Activated naive CD4-positive, alpha-beta T cell treated with anti-CD3 and anti-CD28 coated beads, Interleukin-2, amount 50 U/mL, for 72 hours (primary cell): ENCODE data around the gene AWAT1. TPM values are rescaled to one million over a fixed set of nuclear protein-coding genes. Genes with fewer than 3 reads are reported as not detected.
A peak's percentile ranks its signal among the peaks of the same experiment; 100 is the strongest.
"Not testable (repeated sequence)": the region's sequence is repeated elsewhere in the genome, so short reads cannot be mapped to it uniquely, and the experiment has no call there.

ENCODE experiments used
- ATAC-seq, 2 donors: fragments of 150-1000 bp; cut with Tn5 transposase; 2 replicates each; pipeline ENCODE4 v1.10.0; 2021; ENCODE audit warnings: mild to moderate bottlenecking in 2 of 2, moderate library complexity in 2 of 2
- DNase-seq, 2 donors: peaks; one replicate each; pipeline ENCODE4 v3.0.0; 2021 to 2022; ENCODE audit warnings: low spot score in 2 of 2
- H3K27ac Mint-ChIP-seq, 2 donors: one replicate each; pipeline ENCODE4 v1.8.0; 2022; ENCODE audit warnings: mild to moderate bottlenecking in 2 of 2, mixed read lengths in 2 of 2
- H3K36me3 Mint-ChIP-seq, 2 donors: one replicate each; pipeline ENCODE4 v1.8.0; 2022; ENCODE audit warnings: mixed read lengths in 2 of 2
- H3K9me3 Mint-ChIP-seq, 2 donors: one replicate each; pipeline ENCODE4 v1.8.0; 2022; ENCODE audit warnings: mixed read lengths in 2 of 2
- total RNA-seq, 2 donors: library from RNA; stranded (reverse); gene quantifications; one replicate each; pipeline ENCODE4 v1.2.3, GENCODE V29; 2022

AWAT1 gene
- total RNA-seq, 2 donors from 2014 or later, result 0.27 TPM; not detected in 1

- peak; percentile 32 to 56 for ATAC-seq
- no peak for DNase-seq
- peak overlapping the region; percentile 89 to 96 for H3K27ac Mint-ChIP-seq
- peaks cover 6 to 13% of the 10 kb centered on the region in 2 donors for H3K9me3 Mint-ChIP-seq
- H3K36me3 Mint-ChIP-seq, result peaks cover 13 to 22% of the 10 kb centered on the region in 2 donors
These were observed 19.6 kb downstream of the AWAT1 start for GRCh38 chrX:70254063-70254400.

- Mint-ChIP-seq H3K27ac (peak overlapping the region in 1 of 2 donors; percentile 89), H3K9me3 (peaks cover 6 to 13% of the 10 kb centered on the region in 2 donors)
- ATAC-seq, result no peak
These were observed 20.5 kb downstream of the AWAT1 start for GRCh38 chrX:70254909-70255308.

GRCh38 chrX:70255452-70255851 is 21.0 kb downstream of the AWAT1 start:
- H3K36me3 Mint-ChIP-seq, result peaks cover 13 to 24% of the 10 kb centered on the region in 2 donors
- H3K9me3 Mint-ChIP-seq, result peaks cover 6 to 13% of the 10 kb centered on the region in 2 donors
- ATAC-seq (no peak), DNase-seq (no peak)
- no peak overlapping the region for H3K27ac Mint-ChIP-seq

More at GRCh38 chrX:70254909-70255308, 20.5 kb downstream of the AWAT1 start:
- peaks cover 13 to 24% of the 10 kb centered on the region in 2 donors for H3K36me3 Mint-ChIP-seq
- no peak for DNase-seq

GRCh38 chrX:70257423-70258288 is 23.2 kb downstream of the AWAT1 start:
- DNase-seq (no peak), ATAC-seq (no peak)
- peaks cover 13 to 24% of the 10 kb centered on the region in 2 donors for H3K36me3 Mint-ChIP-seq
- H3K9me3 Mint-ChIP-seq, result peaks cover 6 to 12% of the 10 kb centered on the region in 2 donors
- H3K27ac Mint-ChIP-seq, result no peak overlapping the region

- no peak for DNase-seq
- ATAC-seq, result no peak
- Mint-ChIP-seq H3K9me3 (no peaks in the 10 kb centered on the region), H3K36me3 (peaks cover under 1 to 7% of the 10 kb centered on the region in 2 donors), H3K27ac (peak within 1 kb of the TSS in 1 of 2 donors; percentile 68)
These were observed 25.6 kb downstream of the AWAT1 start, which contains the start of gene P2RY4 for GRCh38 chrX:70260104-70260503. P2RY4 (minus strand) TSS chrX:70260204; CDS start chrX:70259624, 580 bp downstream.

GRCh38 chrX:70262952-70263567 is 28.6 kb downstream of the AWAT1 start:
- Mint-ChIP-seq H3K9me3 (no peaks in the 10 kb centered on the region), H3K27ac (no peak overlapping the region), H3K36me3 (peaks cover 0 to 7% of the 10 kb centered on the region in 2 donors)
- peak in 1 of 2 donors; percentile 42 for DNase-seq
- peak; percentile 72 to 79 for ATAC-seq

- ATAC-seq (no peak), DNase-seq (no peak)
- no peak overlapping the region for H3K27ac Mint-ChIP-seq
- no peaks in the 10 kb centered on the region for H3K9me3 Mint-ChIP-seq
- H3K36me3 Mint-ChIP-seq, result no peaks in the 10 kb centered on the region
These were observed 30.3 kb downstream of the AWAT1 start for GRCh38 chrX:70264784-70265183.

- no peak for ATAC-seq
- H3K9me3 Mint-ChIP-seq, result no peaks in the 10 kb centered on the region
These were observed 33.6 kb downstream of the AWAT1 start, which contains the start of gene ARR3 for GRCh38 chrX:70268034-70268433. ARR3 (plus strand) TSS chrX:70268334; CDS start chrX:70269386, 1,052 bp downstream.

GRCh38 chrX:70274029-70274428 is 39.6 kb downstream of the AWAT1 start:
- not testable (repeated sequence) for H3K9me3 Mint-ChIP-seq, DNase-seq, H3K27ac Mint-ChIP-seq, ATAC-seq, H3K36me3 Mint-ChIP-seq

More at GRCh38 chrX:70268034-70268433, 33.6 kb downstream of the AWAT1 start, which contains the start of gene ARR3:
- DNase-seq, result no peak
- Mint-ChIP-seq H3K27ac (no peak within 1 kb of the TSS), H3K36me3 (no peaks in the 10 kb centered on the region)

GRCh38 chrX:70279081-70279480 is 44.6 kb downstream of the AWAT1 start:
- no peaks in the 10 kb centered on the region for H3K36me3 Mint-ChIP-seq
- ATAC-seq (no peak), DNase-seq (no peak)
- no peak overlapping the region for H3K27ac Mint-ChIP-seq
- H3K9me3 Mint-ChIP-seq, result no peaks in the 10 kb centered on the region

- no peak for DNase-seq
- Mint-ChIP-seq H3K9me3 (no peaks in the 10 kb centered on the region), H3K27ac (no peak overlapping the region), H3K36me3 (no peaks in the 10 kb centered on the region)
- ATAC-seq, result no peak
These were observed 46.1 kb downstream of the AWAT1 start for GRCh38 chrX:70280573-70280972.

- no peaks in the 10 kb centered on the region for H3K9me3 Mint-ChIP-seq
These were observed 47.5 kb downstream of the AWAT1 start, which contains the start of gene RAB41 for GRCh38 chrX:70281951-70282350. RAB41 (plus strand) TSS chrX:70282172; CDS start chrX:70282218, 46 bp downstream.

GRCh38 chrX:70289168-70289792 is 54.8 kb downstream of the AWAT1 start:
- ATAC-seq (no peak), DNase-seq (no peak)
- Mint-ChIP-seq H3K36me3 (peaks cover 6 to 7% of the 10 kb centered on the region in 2 donors), H3K9me3 (no peaks in the 10 kb centered on the region), H3K27ac (peak overlapping the region; percentile 93 to 95)

More at GRCh38 chrX:70281951-70282350, 47.5 kb downstream of the AWAT1 start, which contains the start of gene RAB41:
- no peak for ATAC-seq
- H3K27ac Mint-ChIP-seq, result peak within 1 kb of the TSS in 1 of 2 donors; percentile 55
- H3K36me3 Mint-ChIP-seq, result no peaks in the 10 kb centered on the region
- no peak for DNase-seq
